ENCODE results near the gene AQP12B.

- TF ChIP-seq CTCF (optimal IDR thresholded peaks at IDR 0.05 in 1 of 3, IDR thresholded peaks at IDR 0.05 in 1 of 3, conservative IDR thresholded peaks at IDR 0.05 in 1 of 3; ENCODE audit: extremely low read depth in 1 of 3, insufficient read depth in 2 of 3, low read length in 3 of 3) (peak in 2 of 3 experiments; percentile 49 to 57), EZH2 (IDR thresholded peaks at IDR 0.05; ENCODE audit: low read length) (no peak)
Measured at GRCh38 chr2:240640939-240641338, 41.7 kb downstream of the AQP12B start.
